Measurements from ENCODE around the gene ATG10.
A peak's percentile ranks its signal among the peaks of the same experiment; 100 is the strongest.
"Not testable (repeated sequence)": the region's sequence is repeated elsewhere in the genome, so short reads cannot be mapped to it uniquely, and the experiment has no call there.

The ATG10 gene

GRCh38 chr5:82042894-82043293, 71.1 kb downstream of the ATG10 start:
- in situ Hi-C loops (cut with HindIII; ENCODE audit: low pct_ligation_motif_present, low pct_unique_long_range_greater_than_20kb, low sequenced_read_pairs); DNase-seq: not testable (repeated sequence)

GRCh38 chr5:82044010-82044409, 72.2 kb downstream of the ATG10 start:
- DNase-seq: no peak
- in situ Hi-C loops (cut with HindIII; ENCODE audit: low pct_ligation_motif_present, low pct_unique_long_range_greater_than_20kb, low sequenced_read_pairs): no loop called here

GRCh38 chr5:82045554-82046275, 73.9 kb downstream of the ATG10 start:
- in situ Hi-C loops (cut with HindIII; ENCODE audit: low pct_ligation_motif_present, low pct_unique_long_range_greater_than_20kb, low sequenced_read_pairs): no loop called here
- DNase-seq: no peak

GRCh38 chr5:82046276-82046647, 74.4 kb downstream of the ATG10 start:
- no peak for DNase-seq
- in situ Hi-C loops (cut with HindIII; ENCODE audit: low pct_ligation_motif_present, low pct_unique_long_range_greater_than_20kb, low sequenced_read_pairs): no loop called here

GRCh38 chr5:82050955-82051354, 79.1 kb downstream of the ATG10 start:
- in situ Hi-C loops (cut with HindIII; ENCODE audit: low pct_ligation_motif_present, low pct_unique_long_range_greater_than_20kb, low sequenced_read_pairs): no loop called here
- no peak for DNase-seq

- in situ Hi-C loops (cut with HindIII; ENCODE audit: low pct_ligation_motif_present, low pct_unique_long_range_greater_than_20kb, low sequenced_read_pairs): no loop called here
- no peak for DNase-seq
Observed at GRCh38 chr5:82054004-82054710, 82.3 kb downstream of the ATG10 start.

- in situ Hi-C loops (cut with HindIII; ENCODE audit: low pct_ligation_motif_present, low pct_unique_long_range_greater_than_20kb, low sequenced_read_pairs): no loop called here
Observed at GRCh38 chr5:82057051-82057450, 85.2 kb downstream of the ATG10 start.

GRCh38 chr5:82058710-82059109, 86.9 kb downstream of the ATG10 start:
- in situ Hi-C loops (cut with HindIII; ENCODE audit: low pct_ligation_motif_present, low pct_unique_long_range_greater_than_20kb, low sequenced_read_pairs): no loop called here
- no peak for DNase-seq

More at GRCh38 chr5:82057051-82057450, 85.2 kb downstream of the ATG10 start:
- no peak for DNase-seq

- DNase-seq: no peak
- in situ Hi-C loops (cut with HindIII; ENCODE audit: low pct_ligation_motif_present, low pct_unique_long_range_greater_than_20kb, low sequenced_read_pairs): no loop called here
Observed at GRCh38 chr5:82066791-82067190, 95.0 kb downstream of the ATG10 start.

- in situ Hi-C loops (cut with HindIII; ENCODE audit: low pct_ligation_motif_present, low pct_unique_long_range_greater_than_20kb, low sequenced_read_pairs); DNase-seq: not testable (repeated sequence)
Observed at GRCh38 chr5:82068042-82068441, 96.2 kb downstream of the ATG10 start.

- in situ Hi-C loops (cut with HindIII; ENCODE audit: low pct_ligation_motif_present, low pct_unique_long_range_greater_than_20kb, low sequenced_read_pairs): no loop called here
- DNase-seq: peak; percentile 4
Observed at GRCh38 chr5:82068723-82069122, 96.9 kb downstream of the ATG10 start.

GRCh38 chr5:82072138-82072537, 100.3 kb downstream of the ATG10 start:
- in situ Hi-C loops (cut with HindIII; ENCODE audit: low pct_ligation_motif_present, low pct_unique_long_range_greater_than_20kb, low sequenced_read_pairs): no loop called here
- DNase-seq: no peak

- in situ Hi-C loops (cut with HindIII; ENCODE audit: low pct_ligation_motif_present, low pct_unique_long_range_greater_than_20kb, low sequenced_read_pairs): no loop called here
- no peak for DNase-seq
Observed at GRCh38 chr5:82073179-82073578, 101.4 kb downstream of the ATG10 start.

GRCh38 chr5:82074950-82075349, 103.1 kb downstream of the ATG10 start:
- in situ Hi-C loops (cut with HindIII; ENCODE audit: low pct_ligation_motif_present, low pct_unique_long_range_greater_than_20kb, low sequenced_read_pairs): no loop called here
- no peak for DNase-seq

GRCh38 chr5:82077496-82077895, 105.7 kb downstream of the ATG10 start:
- in situ Hi-C loops (cut with HindIII; ENCODE audit: low pct_ligation_motif_present, low pct_unique_long_range_greater_than_20kb, low sequenced_read_pairs): no loop called here
- no peak for DNase-seq

- DNase-seq: no peak
- in situ Hi-C loops (cut with HindIII; ENCODE audit: low pct_ligation_motif_present, low pct_unique_long_range_greater_than_20kb, low sequenced_read_pairs): no loop called here
Observed at GRCh38 chr5:82091617-82092016, 119.8 kb downstream of the ATG10 start.

- in situ Hi-C loops (cut with HindIII; ENCODE audit: low pct_ligation_motif_present, low pct_unique_long_range_greater_than_20kb, low sequenced_read_pairs): no loop called here
- no peak for DNase-seq
Observed at GRCh38 chr5:82095536-82095935, 123.7 kb downstream of the ATG10 start.

- DNase-seq: no peak
- in situ Hi-C loops (cut with HindIII; ENCODE audit: low pct_ligation_motif_present, low pct_unique_long_range_greater_than_20kb, low sequenced_read_pairs): no loop called here
Observed at GRCh38 chr5:82096249-82096648, 124.4 kb downstream of the ATG10 start.

- in situ Hi-C loops (cut with HindIII; ENCODE audit: low pct_ligation_motif_present, low pct_unique_long_range_greater_than_20kb, low sequenced_read_pairs): no loop called here
- DNase-seq: peak; percentile 92
Observed at GRCh38 chr5:82100303-82101077, 128.7 kb downstream of the ATG10 start.

Measured in ACHN (cell line).